Adrenal gland (tissue), 5 donors: ENCODE measurements around the gene INVS.

Experiments used
- CTCF ChIP-seq, 6 experiments: fragments of 450-650 bp in 4 of 6; fragments of 200-600 bp in 2 of 6; sonication (generic) in 1 of 6; IDR thresholded peaks; 1 replicate in 5 of 6; 2 replicates in 1 of 6; pipeline versions ENCODE4 v1.5.1 to v1.8.0; 2016 to 2021; ENCODE audit warnings: antibody characterized with exemption in 6 of 6, mild to moderate bottlenecking in 2 of 6, moderate library complexity in 1 of 6
- POLR2A ChIP-seq, 2 donors: fragments of 450-650 bp; IDR thresholded peaks; one replicate each; pipeline ENCODE4 v1.6.1; 2017; ENCODE audit warnings: antibody characterized with exemption in 2 of 2, mild to moderate bottlenecking in 2 of 2, moderate library complexity in 1 of 2
- donor health status: DM: no; HTN: no; CAD: no.

DNA sequence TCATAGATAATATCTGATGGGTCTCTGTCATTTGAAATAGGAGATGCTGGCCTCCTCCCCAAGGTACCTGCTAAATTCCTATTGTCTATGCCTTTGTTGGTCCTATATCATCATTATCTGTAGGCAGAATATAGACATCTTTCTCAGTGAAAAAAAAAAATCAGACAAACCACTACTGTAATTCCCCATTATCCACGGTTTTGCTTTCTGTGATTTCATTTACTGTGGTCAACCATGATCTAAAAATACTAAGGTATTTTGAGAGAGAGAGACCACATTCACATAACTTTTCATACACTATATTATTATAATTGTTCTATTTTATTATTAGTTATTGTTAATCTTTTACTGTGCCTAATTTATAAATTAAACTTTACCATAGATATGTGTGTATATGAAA lies 122.5 kb downstream of the INVS start:
- TF ChIP-seq POLR2A (IDR thresholded peaks at IDR 0.05) (no peak), CTCF (IDR thresholded peaks at IDR 0.05) (no peak)
